Natural killer cell (primary cell): ENCODE results near the gene BCAS3. TPM values are rescaled to one million over a fixed set of nuclear protein-coding genes. Genes with fewer than 3 reads are reported as not detected.

ENCODE experiments used
- ATAC-seq, 3 donors: fragments of 150-1000 bp in 2 of 3; fragments of 200-7000 bp in 1 of 3; cut with Tn5 transposase; 1 replicate in 1 of 3; 2 replicates in 2 of 3; pipeline ENCODE4 v1.10.0; 2021; ENCODE audit warnings: mild to moderate bottlenecking in 2 of 3, moderate library complexity in 2 of 3
- DNase-seq, 2 donors: peaks; one replicate each; pipeline versions ENCODE4 v3.0.0 to v3.0.0-alpha.2; 2013 to 2021; ENCODE audit warnings: mixed read lengths in 1 of 2
- H3K27ac ChIP-seq: one replicate; pipeline ENCODE4 v1.5.1; 2013; ENCODE audit warnings: mild to moderate bottlenecking, low read length
- H3K27me3 ChIP-seq: one replicate; pipeline ENCODE4 v1.6.1; 2013; ENCODE audit warnings: low read length; ENCODE audit not compliant: control insufficient read depth, insufficient read depth
- H3K36me3 ChIP-seq: one replicate; pipeline ENCODE4 v1.6.1; 2013; ENCODE audit warnings: low read length; ENCODE audit not compliant: control insufficient read depth, insufficient read depth
- H3K4me1 ChIP-seq: one replicate; pipeline ENCODE4 v1.6.1; 2013; ENCODE audit warnings: low read length; ENCODE audit not compliant: control insufficient read depth, insufficient read depth
- H3K4me3 ChIP-seq: one replicate; pipeline ENCODE4 v1.5.1; 2013; ENCODE audit warnings: low read length
- H3K9me3 ChIP-seq: one replicate; pipeline ENCODE4 v1.6.1; 2013; ENCODE audit warnings: low read length; ENCODE audit not compliant: control insufficient read depth, insufficient read depth
- H3K27ac Mint-ChIP-seq, 2 donors: one replicate each; pipeline ENCODE4 v1.8.0; 2022; ENCODE audit warnings: mild to moderate bottlenecking in 2 of 2, mixed read lengths in 2 of 2, moderate library complexity in 1 of 2
- H3K27me3 Mint-ChIP-seq, 2 donors: one replicate each; pipeline ENCODE4 v1.8.0; 2022; ENCODE audit warnings: low read depth in 2 of 2, mixed read lengths in 2 of 2
- H3K36me3 Mint-ChIP-seq: one replicate; pipeline ENCODE4 v1.8.0; 2022; ENCODE audit warnings: mixed read lengths
- H3K4me1 Mint-ChIP-seq, 2 donors: one replicate each; pipeline ENCODE4 v1.8.0; 2022; ENCODE audit warnings: mixed read lengths in 2 of 2
- H3K4me3 Mint-ChIP-seq: one replicate; pipeline ENCODE4 v1.8.0; 2022; ENCODE audit warnings: mild to moderate bottlenecking, moderate library complexity, mixed read lengths
- H3K9me3 Mint-ChIP-seq, 2 donors: one replicate each; pipeline ENCODE4 v1.8.0; 2022; ENCODE audit warnings: mixed read lengths in 2 of 2
- whole genome bisulfite sequencing: methylation state at CpG from one replicate; pipeline ENCODE4 v1.1.7; 2013; ENCODE audit warnings: missing lambda C conversion rate; ENCODE audit not compliant: insufficient coverage; 5-methylcytosine and 5-hydroxymethylcytosine counted together
- intact Hi-C: fragments of 100-400 bp; cut with micrococcal nuclease; formaldehyde crosslinking; loops from one replicate; pipeline ENCODE4 v1.14.2; 2022
- total RNA-seq, 4 donors: library from RNA; stranded (reverse); fragments of 120-200 nt in 1 of 4; gene quantifications; one replicate each; pipeline versions ENCODE4 v1.2.3 to v1.2.4, GENCODE V29; 2013 to 2022
- TF ChIP-seq, protein P1 (sequence below): fragments of 200-600 bp; IDR thresholded peaks from one replicate; pipeline ENCODE4 v1.8.0; 2022; ENCODE audit warnings: antibody characterized with exemption

The BCAS3 gene
- total RNA-seq, 3 donors from 2014 or later (not counting 1 experiment from before 2014, with no cell fraction given), result 60.5 to 87.8 (median 72.0) TPM

DNA sequence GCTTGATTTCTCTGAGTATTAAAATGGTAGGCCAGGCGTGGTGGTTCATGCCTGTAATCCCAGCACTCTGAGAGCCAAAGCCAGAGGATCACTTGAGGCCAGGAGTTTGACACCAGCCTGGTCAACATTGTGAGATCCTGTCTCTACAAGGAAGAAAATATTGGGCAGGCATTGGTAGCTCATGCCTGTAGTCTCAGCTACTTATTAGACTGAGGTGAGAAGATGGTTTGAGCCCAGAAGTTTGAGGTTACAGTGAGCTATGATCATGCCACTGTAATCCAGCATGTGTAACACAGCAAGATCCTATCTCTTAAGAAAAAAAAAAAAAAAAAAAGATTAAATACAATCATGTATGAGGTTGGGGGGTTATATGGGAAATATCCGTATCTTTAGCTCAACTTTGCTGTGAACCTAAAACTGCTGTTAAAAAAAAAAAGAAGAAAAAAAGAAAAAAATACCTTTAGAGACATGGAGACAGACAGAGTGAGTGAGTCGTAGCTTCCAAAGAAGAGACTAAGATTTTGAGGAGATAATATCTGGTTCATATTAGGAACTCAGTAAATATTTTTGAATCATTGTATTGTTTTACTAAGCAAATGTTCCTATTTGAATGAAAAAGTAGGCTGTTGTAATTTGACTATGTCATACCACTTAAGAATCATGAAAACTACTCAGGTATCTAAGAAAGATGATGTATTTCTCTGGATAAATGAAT lies 396.3 kb downstream of the BCAS3 start:
- Histone ChIP-seq H3K36me3 (peaks cover 2% of the 10 kb centered on the region), H3K9me3 (no peaks in the 10 kb centered on the region), H3K4me1 (no peaks in the 10 kb centered on the region), H3K27me3 (no peaks in the 10 kb centered on the region), H3K27ac (no peak overlapping the region), H3K4me3 (no peak overlapping the region)
- ATAC-seq (no peak), DNase-seq (no peak)
- TF ChIP-seq, protein P1, sequence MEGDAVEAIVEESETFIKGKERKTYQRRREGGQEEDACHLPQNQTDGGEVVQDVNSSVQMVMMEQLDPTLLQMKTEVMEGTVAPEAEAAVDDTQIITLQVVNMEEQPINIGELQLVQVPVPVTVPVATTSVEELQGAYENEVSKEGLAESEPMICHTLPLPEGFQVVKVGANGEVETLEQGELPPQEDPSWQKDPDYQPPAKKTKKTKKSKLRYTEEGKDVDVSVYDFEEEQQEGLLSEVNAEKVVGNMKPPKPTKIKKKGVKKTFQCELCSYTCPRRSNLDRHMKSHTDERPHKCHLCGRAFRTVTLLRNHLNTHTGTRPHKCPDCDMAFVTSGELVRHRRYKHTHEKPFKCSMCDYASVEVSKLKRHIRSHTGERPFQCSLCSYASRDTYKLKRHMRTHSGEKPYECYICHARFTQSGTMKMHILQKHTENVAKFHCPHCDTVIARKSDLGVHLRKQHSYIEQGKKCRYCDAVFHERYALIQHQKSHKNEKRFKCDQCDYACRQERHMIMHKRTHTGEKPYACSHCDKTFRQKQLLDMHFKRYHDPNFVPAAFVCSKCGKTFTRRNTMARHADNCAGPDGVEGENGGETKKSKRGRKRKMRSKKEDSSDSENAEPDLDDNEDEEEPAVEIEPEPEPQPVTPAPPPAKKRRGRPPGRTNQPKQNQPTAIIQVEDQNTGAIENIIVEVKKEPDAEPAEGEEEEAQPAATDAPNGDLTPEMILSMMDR, result no peak
- Mint-ChIP-seq H3K4me1 (no peaks in the 10 kb centered on the region), H3K27ac (no peak overlapping the region), H3K4me3 (no peak overlapping the region), H3K27me3 (no peaks in the 10 kb centered on the region), H3K9me3 (no peaks in the 10 kb centered on the region), H3K36me3 (no peaks in the 10 kb centered on the region)
- WGBS, result 100% methylated on average over 2 of the region's 3 CpGs
- intact Hi-C loops, result no loop called here

DNA sequence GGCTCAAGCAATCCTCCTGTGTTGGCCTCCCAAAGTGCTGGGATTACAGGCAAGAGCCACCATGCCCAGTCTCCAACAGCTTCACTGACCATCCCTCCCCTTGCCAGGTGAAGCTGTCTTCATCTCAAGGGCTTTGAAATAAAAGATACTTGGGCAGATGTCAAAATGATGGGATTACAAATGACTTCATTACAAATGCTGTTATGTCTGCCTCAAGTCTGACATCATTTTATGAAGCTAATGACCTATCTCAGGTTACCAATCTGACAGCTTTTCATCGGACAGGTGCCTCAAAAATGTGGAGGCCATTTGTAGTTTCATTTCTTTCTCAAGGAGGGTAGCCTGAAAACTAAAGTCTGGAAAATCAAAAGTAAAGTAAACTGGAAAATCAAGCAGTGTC lies 398.3 kb downstream of the BCAS3 start:
- Histone ChIP-seq H3K4me3 (no peak overlapping the region), H3K36me3 (peaks cover 2% of the 10 kb centered on the region), H3K9me3 (no peaks in the 10 kb centered on the region), H3K4me1 (no peaks in the 10 kb centered on the region), H3K27ac (no peak overlapping the region), H3K27me3 (no peaks in the 10 kb centered on the region)
- Mint-ChIP-seq H3K36me3 (no peaks in the 10 kb centered on the region), H3K4me1 (no peaks in the 10 kb centered on the region), H3K27ac (no peak overlapping the region), H3K9me3 (no peaks in the 10 kb centered on the region), H3K27me3 (no peaks in the 10 kb centered on the region), H3K4me3 (no peak overlapping the region)
- WGBS, result 93% methylated on average over 1 of the region's 1 CpG
- DNase-seq (no peak), ATAC-seq (no peak)
- TF ChIP-seq, protein P1, result no peak
- intact Hi-C loops, result no loop called here

DNA sequence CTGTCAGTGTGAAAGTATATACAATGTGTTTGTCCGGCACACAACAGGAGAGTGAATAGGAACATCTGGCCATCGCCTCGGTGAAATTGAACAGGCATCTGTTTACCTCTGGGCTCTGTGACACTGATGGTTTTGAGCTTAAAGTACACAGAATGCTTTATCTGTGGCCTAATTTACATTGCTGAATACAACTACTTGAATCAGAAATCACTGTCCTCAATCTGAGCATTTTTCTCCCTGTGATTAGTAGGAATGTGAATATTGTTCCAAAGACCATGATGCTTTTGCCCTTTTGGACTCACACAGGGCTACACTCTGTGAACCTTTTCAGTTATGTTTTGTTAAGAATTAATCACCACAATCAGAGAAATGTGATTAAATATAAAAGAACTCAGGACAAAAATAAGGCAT lies 399.0 kb downstream of the BCAS3 start:
- intact Hi-C loops, result no loop called here
- peaks cover 2% of the 10 kb centered on the region for H3K36me3 Mint-ChIP-seq
- H3K36me3 ChIP-seq, result peaks cover 2% of the 10 kb centered on the region
- H3K4me3 Mint-ChIP-seq, result no peak overlapping the region
- ATAC-seq (no peak), DNase-seq (no peak)
- no peaks in the 10 kb centered on the region for H3K9me3 Mint-ChIP-seq
- no peak overlapping the region for H3K4me3 ChIP-seq
- no peak overlapping the region for H3K27ac Mint-ChIP-seq
- H3K27me3 ChIP-seq, result no peaks in the 10 kb centered on the region
- H3K9me3 ChIP-seq, result no peaks in the 10 kb centered on the region
- no peaks in the 10 kb centered on the region for H3K4me1 Mint-ChIP-seq
- no peaks in the 10 kb centered on the region for H3K4me1 ChIP-seq
- H3K27me3 Mint-ChIP-seq, result no peaks in the 10 kb centered on the region
- no peak overlapping the region for H3K27ac ChIP-seq
- TF ChIP-seq, protein P1, result no peak
- WGBS, result 98% methylated on average over 3 of the region's 3 CpGs

DNA sequence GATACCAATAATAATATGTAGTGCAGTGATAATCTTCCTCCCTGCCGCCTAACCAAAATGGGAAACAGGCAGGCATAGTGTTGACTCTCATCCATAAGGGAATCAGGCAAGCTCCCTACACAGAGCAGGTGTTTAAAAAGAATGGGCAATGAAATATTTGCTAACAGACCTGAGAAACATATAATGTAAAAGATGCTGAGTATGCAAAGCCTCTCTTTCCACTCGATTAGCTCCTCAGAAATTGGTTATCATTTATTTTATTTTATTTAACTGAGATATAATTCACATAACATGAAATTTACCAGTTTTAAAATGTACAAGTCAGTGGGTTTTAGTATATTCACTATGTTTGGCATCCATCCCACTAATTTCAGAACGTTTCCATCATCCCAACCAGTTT lies 404.3 kb downstream of the BCAS3 start:
- Mint-ChIP-seq H3K9me3 (no peaks in the 10 kb centered on the region), H3K4me1 (no peaks in the 10 kb centered on the region)
- 100% methylated on average over 1 of the region's 3 CpGs for WGBS

More for the DNA sequence above, 404.3 kb downstream of the BCAS3 start:
- intact Hi-C loops, result no loop called here
- no peaks in the 10 kb centered on the region for H3K27me3 ChIP-seq
- H3K4me3 ChIP-seq, result no peak overlapping the region
- peaks cover 5% of the 10 kb centered on the region for H3K36me3 ChIP-seq
- TF ChIP-seq, protein P1, result no peak
- Mint-ChIP-seq H3K36me3 (peaks cover 16% of the 10 kb centered on the region), H3K4me3 (no peak overlapping the region), H3K27ac (no peak overlapping the region), H3K27me3 (no peaks in the 10 kb centered on the region)
- no peaks in the 10 kb centered on the region for H3K9me3 ChIP-seq
- H3K4me1 ChIP-seq, result no peaks in the 10 kb centered on the region
- no peak for ATAC-seq
- no peak overlapping the region for H3K27ac ChIP-seq
- no peak for DNase-seq
